Neutrophil (primary cell): ENCODE data around the gene SINHCAF.
"Not testable (repeated sequence)": the region's sequence is repeated elsewhere in the genome, so short reads cannot be mapped to it uniquely, and the experiment has no call there.

Experiments
- H3K27ac ChIP-seq: fragments of 200-600 bp; sonication (generic); 2 replicates; pipeline ENCODE4 v1.5.1; 2016; ENCODE audit warnings: mild to moderate bottlenecking, moderate library complexity
- H3K27me3 ChIP-seq: fragments of 200-600 bp; sonication (generic); 2 replicates; pipeline ENCODE4 v1.6.0; 2016; ENCODE audit warnings: mild to moderate bottlenecking
- H3K36me3 ChIP-seq: fragments of 200-600 bp; sonication (generic); 2 replicates; pipeline ENCODE4 v1.5.1; 2017
- H3K4me1 ChIP-seq, 2 experiments: fragments of 200-600 bp in 1 of 2; sonication (generic) in 1 of 2; 1 replicate in 1 of 2; 2 replicates in 1 of 2; pipeline versions ENCODE4 v1.5.1 to v1.6.1; 2013 to 2016; ENCODE audit warnings: low read depth in 1 of 2, low read length in 1 of 2, mild to moderate bottlenecking in 1 of 2, moderate library complexity in 1 of 2; ENCODE audit not compliant: control insufficient read depth in 1 of 2, insufficient read depth in 1 of 2
- H3K4me3 ChIP-seq, 2 experiments: fragments of 200-600 bp in 1 of 2; sonication (generic) in 1 of 2; 1 replicate in 1 of 2; 2 replicates in 1 of 2; pipeline ENCODE4 v1.5.1; 2013 to 2016; ENCODE audit warnings: low read depth in 1 of 2, low read length in 1 of 2, mild to moderate bottlenecking in 1 of 2, moderate library complexity in 1 of 2
- H3K9me3 ChIP-seq: fragments of 200-600 bp; sonication (generic); 2 replicates; pipeline ENCODE4 v1.5.1; 2016
- TF ChIP-seq, protein P1 (sequence below): fragments of 200-600 bp; sonication (generic); IDR thresholded peaks from 2 replicates; pipeline ENCODE4 v1.5.1; 2016; ENCODE audit warnings: antibody characterized with exemption

SINHCAF gene, protein sequence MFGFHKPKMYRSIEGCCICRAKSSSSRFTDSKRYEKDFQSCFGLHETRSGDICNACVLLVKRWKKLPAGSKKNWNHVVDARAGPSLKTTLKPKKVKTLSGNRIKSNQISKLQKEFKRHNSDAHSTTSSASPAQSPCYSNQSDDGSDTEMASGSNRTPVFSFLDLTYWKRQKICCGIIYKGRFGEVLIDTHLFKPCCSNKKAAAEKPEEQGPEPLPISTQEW

DNA sequence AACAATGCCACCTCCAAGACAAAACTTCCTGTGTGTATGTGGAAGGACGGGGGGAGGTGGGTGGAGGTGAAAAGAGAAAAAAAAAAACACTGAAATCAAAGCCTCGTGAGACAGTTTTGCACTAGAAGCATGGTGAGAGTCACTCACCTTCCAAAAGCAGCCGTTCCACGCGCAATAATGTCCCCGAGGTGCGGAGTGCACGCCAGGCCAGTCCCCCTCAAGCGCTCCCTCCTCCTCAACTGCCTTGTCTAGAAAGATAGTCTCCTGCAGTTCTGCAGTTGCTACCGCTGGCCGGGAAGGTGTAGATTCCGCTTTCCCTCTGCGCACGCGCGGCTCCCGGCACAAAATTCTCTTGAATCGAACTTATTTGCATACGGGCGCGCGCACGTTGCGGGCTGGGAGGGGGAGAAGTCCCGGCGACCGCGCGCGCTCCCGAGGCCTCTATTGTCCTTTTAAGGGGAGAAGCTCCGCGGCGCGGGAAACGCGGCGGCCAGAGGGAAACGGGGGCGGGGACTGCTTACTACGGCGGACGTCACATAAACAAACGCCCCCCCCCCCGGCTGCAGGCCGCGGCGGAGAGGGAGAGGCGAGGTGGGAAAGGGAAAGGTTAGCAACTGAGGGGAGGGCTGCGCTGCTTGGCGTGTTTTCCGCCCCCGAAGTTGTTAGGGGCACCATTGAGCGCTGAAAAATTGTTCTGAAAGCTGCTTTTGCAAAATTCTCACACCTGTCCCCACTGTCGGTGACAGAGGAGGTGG, at the start of gene SINHCAF:
TSS of gene SINHCAF (minus strand) at position 274 of the 755 bp plus-strand sequence. CDS start 27,946 bp downstream, outside the sequence.
- TF ChIP-seq, protein P1, sequence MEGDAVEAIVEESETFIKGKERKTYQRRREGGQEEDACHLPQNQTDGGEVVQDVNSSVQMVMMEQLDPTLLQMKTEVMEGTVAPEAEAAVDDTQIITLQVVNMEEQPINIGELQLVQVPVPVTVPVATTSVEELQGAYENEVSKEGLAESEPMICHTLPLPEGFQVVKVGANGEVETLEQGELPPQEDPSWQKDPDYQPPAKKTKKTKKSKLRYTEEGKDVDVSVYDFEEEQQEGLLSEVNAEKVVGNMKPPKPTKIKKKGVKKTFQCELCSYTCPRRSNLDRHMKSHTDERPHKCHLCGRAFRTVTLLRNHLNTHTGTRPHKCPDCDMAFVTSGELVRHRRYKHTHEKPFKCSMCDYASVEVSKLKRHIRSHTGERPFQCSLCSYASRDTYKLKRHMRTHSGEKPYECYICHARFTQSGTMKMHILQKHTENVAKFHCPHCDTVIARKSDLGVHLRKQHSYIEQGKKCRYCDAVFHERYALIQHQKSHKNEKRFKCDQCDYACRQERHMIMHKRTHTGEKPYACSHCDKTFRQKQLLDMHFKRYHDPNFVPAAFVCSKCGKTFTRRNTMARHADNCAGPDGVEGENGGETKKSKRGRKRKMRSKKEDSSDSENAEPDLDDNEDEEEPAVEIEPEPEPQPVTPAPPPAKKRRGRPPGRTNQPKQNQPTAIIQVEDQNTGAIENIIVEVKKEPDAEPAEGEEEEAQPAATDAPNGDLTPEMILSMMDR, result peak; percentile 51
- Histone ChIP-seq H3K4me1 (peaks cover 15 to 25% of the 10 kb centered on the region in 2 experiments), H3K9me3 (no peaks in the 10 kb centered on the region), H3K4me3 (peak within 1 kb of the TSS; percentile 94 to 97), H3K27ac (peak within 1 kb of the TSS; percentile 89), H3K27me3 (peaks cover 6% of the 10 kb centered on the region), H3K36me3 (no peaks in the 10 kb centered on the region)

DNA sequence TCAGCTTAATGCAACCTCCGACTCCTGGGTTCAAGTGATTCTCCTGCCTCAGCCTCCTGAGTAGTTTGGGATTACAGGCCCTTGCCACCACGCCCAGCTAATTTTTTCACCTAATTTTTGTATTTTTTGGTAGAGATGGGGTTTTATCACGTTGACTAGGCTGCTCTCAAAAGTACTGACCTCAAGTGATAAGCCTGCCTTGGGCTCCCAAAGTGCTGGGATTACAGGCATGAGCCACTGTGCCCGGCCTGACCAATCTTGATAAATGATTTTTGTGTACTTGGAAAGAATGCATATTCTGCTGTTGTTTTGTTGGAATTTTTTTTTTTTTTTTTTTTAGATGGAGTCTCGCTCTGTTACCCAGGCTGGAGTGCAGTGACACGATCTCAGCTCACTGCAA, 49.5 kb upstream of the SINHCAF start:
- not testable (repeated sequence) for H3K9me3 ChIP-seq, H3K4me1 ChIP-seq, H3K27me3 ChIP-seq, H3K4me3 ChIP-seq, H3K27ac ChIP-seq, H3K36me3 ChIP-seq

DNA sequence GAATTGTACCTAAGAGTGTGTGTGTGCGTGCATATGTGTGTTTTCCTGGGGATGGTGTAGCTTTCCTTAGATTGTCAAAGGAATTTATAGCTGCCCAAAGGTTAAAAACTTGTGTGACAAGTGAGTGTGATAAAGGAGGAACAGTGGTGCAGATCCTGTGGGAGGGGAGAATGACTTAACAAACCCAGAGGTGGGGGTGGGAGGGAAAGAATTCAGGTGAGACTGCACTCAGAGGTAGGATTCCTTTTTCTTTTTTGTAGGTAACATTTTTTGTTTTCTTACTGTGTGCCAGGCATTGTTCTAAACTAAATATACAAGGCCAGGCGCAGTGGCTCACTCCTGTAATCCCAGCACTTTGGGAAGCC, 45.3 kb upstream of the SINHCAF start:
- Histone ChIP-seq H3K9me3 (no peaks in the 10 kb centered on the region), H3K27me3 (no peaks in the 10 kb centered on the region), H3K4me3 (no peak overlapping the region), H3K27ac (no peak overlapping the region), H3K4me1 (peaks cover 0 to 6% of the 10 kb centered on the region in 2 experiments), H3K36me3 (no peaks in the 10 kb centered on the region)
- TF ChIP-seq, protein P1, result no peak

DNA sequence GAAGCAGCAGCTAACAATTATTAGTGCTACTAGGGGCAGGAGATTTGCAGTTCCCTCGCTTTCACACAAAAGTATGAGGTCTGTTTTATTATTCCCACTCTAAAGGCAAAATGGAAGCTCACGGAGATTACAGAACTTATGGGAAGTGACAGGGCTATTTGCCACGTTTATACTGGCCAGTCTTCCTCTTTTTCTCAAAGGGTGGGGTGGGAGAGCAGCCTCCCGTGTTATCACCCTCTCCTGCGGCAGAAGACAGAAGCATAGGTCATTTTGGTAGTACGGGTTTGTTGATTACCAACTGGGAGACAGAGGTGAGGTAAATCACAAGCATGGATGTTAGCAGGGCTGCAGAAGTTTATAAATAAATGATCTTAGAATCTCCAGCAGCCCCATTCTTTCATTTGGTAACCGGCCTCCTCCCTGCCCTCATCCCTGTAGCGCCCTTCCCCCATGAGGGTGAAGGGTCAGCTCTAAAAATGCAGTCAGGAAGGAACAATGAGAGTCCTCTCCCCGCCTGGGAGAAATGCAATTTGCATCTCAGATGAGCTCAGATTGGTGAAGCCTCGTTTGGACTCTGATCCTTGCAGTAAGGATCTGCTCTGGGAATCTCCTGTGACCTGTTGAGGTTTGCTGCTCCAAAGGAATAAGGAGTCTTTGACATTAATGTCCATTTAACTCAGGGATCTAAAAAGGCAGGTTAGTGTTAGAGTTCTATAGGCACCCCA, 44.7 kb upstream of the SINHCAF start:
- Histone ChIP-seq H3K27ac (no peak overlapping the region), H3K36me3 (no peaks in the 10 kb centered on the region), H3K4me3 (no peak overlapping the region), H3K4me1 (peaks cover 0 to 6% of the 10 kb centered on the region in 2 experiments), H3K9me3 (no peaks in the 10 kb centered on the region), H3K27me3 (no peaks in the 10 kb centered on the region)
- TF ChIP-seq, protein P1, result no peak

DNA sequence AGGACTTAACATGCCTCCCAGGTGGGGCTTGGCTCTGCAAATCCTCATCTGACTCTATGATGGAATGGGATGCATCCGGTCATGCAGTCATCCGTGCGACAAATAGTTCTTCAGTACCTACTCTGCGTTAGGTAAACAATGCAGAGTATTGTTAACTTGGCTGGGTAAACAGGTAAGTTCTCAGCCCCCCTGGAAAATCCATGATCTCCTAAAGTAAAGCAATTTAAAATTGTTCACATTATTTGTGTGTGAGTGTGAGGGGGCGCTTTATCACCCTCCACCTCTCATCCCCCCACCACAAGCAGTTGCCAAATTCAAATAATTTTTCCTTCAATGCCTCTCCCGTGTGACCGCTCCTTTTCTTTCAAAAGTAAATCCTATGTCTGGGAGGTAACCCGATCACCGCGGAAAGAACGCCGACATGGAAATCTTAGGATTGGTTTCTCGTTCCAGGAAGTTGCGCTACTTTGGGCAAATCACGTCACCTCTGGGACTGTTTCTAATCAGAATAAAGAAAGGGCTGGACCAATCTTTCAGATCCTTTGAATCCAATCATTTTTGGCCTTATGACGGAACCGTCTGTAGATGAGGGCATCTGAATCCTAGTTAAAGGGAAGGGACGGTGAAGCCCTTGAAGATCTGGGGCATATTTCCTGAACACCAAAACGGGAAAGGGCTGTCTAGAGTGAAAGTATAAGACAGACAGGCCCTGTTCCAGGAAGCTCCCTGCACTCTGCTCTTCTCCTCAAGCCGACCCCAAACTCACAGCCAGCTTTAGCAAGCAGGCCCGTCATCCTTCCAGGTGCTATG, 44.0 kb upstream of the SINHCAF start:
- Histone ChIP-seq H3K4me1 (peaks cover 0 to 6% of the 10 kb centered on the region in 2 experiments), H3K36me3 (no peaks in the 10 kb centered on the region), H3K27ac (no peak overlapping the region), H3K4me3 (no peak overlapping the region), H3K27me3 (no peaks in the 10 kb centered on the region), H3K9me3 (no peaks in the 10 kb centered on the region)
- TF ChIP-seq, protein P1, result no peak
